Cortex of kidney (tissue), 1 donor: ENCODE data around the gene SZT2.
"Not testable (repeated sequence)": the region's sequence is repeated elsewhere in the genome, so short reads cannot be mapped to it uniquely, and the experiment has no call there.

ENCODE experiments used
- DNase-seq: peaks from one replicate; lab custom pipeline; 2025; lab: John Stamatoyannopoulos, UW

The SZT2 gene

GRCh38 chr1:43491061-43491460, 101.4 kb downstream of the SZT2 start:
- no peak for DNase-seq

DNA sequence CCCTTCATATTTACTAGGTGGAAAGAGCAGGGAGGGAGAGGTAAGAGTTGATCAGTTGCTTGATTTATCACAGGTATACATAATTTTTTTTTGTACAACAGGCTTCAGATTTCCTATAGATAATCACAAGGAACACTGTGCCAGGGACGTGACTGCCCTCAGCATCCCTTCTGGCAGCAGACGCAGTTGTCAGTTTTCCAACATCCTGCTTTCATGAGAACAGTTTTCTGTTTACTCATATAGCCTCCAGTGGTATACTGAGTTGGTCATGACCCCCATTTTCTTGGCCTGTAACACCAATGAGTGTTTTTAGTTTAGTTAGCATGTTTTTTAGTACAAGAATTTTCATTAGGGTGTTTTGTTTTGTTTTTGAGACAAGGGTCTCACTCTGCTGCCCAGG, 103.1 kb downstream of the SZT2 start:
- no peak for DNase-seq

DNA sequence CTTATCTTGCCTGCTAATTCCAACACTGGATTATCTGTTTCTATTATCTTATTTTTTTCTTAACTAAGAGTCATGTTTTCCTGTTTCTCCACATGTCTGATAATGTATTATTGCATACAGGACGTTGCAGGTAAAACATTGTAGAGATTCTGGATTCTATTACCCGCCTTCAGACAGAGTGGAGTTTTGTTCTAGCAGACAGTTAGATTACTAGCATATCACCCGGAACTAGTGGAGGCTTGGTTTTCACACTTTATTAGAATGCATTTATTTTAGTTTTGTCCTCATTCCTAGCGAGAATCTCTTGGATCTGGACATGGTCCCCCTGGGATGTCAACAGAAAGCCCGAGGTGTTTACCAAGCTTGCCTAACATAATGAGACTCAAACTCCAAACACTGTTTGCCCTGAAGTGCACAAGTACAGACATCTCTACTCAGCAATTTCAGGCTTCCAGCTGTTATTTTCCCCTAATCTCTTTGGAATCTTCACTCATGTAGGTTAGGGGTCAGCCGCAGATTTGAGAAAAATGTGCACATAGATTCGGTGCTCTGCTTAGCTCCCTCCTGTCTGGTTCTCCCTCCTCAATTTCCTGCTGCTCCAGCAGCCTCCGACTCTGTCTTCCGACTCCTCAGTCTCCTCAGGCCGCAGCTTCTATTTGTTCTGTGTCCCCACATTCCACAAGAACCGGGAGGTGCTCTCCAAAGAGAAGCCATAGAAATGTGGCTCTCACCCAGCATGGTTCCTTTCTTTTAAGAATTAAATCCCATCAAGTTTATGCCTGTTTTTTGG, 104.2 kb downstream of the SZT2 start:
- DNase-seq = no peak

- DNase-seq = no peak
These were observed 105.5 kb downstream of the SZT2 start for GRCh38 chr1:43495204-43495603.

GRCh38 chr1:43499898-43500297, 110.2 kb downstream of the SZT2 start:
- no peak for DNase-seq

DNA sequence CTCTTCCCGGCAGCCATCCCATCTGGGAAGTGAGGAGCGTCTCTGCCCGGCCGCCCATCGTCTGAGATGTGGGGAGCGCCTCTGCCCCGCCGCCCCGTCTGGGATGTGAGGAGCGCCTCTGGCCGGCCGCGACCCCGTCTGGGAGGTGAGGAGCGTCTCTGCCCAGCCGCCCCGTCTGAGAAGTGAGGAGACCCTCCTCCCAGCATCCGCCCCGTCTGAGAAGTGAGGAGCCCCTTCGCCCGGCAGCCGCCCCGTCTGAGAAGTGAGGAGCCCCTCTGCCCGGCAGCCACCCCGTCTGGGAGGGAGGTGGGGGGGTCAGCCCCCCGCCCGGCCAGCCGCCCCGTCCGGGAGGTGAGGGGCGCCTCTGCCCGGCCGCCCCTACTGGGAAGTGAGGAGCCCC, 112.1 kb downstream of the SZT2 start:
- DNase-seq = not testable (repeated sequence)

GRCh38 chr1:43503534-43503933, 113.8 kb downstream of the SZT2 start:
- no peak for DNase-seq
